HS-27A (cell line): Measurements from ENCODE around the gene NOC4L.
"Not testable (repeated sequence)": the region's sequence is repeated elsewhere in the genome, so short reads cannot be mapped to it uniquely, and the experiment has no call there.

ENCODE experiments used
- DNase-seq: peaks from one replicate; pipeline ENCODE4 v3.0.0-alpha.2; 2012; ENCODE audit warnings: low read depth, missing footprints

Gene NOC4L

GRCh38 chr12:132142679-132143335 is 1.4 kb upstream of the NOC4L start:
- no peak for DNase-seq

- no peak for DNase-seq
Measured at GRCh38 chr12:132143336-132144071, 753 bp upstream of the NOC4L start.

DNA sequence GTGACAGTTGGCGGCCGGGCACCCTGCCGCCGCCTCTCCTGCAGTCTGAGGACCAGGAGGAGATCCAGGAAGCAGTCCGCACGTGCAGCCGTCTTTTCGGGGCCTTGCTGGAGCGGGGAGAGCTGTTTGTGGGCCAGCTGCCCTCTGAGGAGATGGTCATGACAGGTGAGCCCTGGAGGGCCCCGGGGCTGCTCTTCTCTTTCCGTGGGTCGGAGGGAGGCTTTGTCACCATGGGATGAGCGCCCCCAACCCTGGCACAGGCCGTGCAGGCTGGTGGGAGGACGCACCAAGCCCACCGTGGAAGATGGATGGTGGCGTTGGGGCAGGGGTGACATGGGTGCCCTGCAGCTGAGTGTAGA is 532 bp downstream of the NOC4L start:
- DNase-seq = no peak

GRCh38 chr12:132145334-132145733 is 1.1 kb downstream of the NOC4L start:
- DNase-seq = no peak

- DNase-seq = no peak
Measured at GRCh38 chr12:132146098-132146497, 1.8 kb downstream of the NOC4L start.

GRCh38 chr12:132146772-132147422 is 2.6 kb downstream of the NOC4L start:
- DNase-seq = no peak

DNA sequence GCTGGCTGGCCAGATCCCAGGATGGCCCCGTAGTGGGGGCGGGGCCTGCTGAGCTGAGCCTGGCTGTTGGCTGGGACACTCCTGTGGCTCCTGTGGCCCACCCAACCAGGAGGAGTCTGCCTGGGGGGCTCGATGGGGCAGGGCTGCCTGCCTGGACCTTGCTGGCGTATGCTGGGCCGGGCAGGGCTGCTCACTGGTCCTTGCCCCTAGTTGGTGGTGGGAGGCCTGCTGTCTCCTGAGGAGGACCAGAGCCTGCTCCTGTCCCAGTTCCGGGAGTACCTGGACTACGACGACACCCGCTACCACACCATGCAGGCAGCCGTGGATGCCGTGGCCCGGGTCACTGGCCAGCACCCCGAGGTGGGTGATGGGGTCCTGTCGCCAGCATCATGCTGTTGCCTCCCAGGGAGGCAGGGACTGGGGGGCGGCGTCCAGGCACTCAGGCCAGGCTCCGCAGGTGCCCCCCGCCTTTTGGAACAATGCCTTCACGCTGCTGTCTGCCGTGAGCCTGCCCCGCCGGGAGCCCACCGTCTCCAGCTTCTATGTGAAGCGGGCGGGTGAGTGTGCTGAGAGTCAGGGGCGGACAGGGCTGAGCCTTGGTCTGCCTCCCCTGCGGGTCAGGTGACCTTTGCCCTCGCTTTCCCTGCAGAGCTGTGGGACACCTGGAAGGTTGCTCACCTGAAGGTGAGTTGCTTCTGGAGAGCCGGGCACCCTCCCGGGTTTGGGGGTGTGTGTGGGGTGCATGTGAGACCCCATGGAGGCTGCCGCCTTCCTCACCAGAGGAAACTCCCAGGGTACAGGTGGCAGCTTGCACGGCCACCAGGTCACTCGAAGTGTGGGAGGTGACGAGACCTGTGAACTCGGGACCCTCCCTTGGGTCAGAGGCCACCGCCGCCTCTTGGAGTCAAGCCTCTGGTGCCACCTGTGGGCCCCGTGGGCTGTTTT is 3.4 kb downstream of the NOC4L start:
- no peak for DNase-seq

DNA sequence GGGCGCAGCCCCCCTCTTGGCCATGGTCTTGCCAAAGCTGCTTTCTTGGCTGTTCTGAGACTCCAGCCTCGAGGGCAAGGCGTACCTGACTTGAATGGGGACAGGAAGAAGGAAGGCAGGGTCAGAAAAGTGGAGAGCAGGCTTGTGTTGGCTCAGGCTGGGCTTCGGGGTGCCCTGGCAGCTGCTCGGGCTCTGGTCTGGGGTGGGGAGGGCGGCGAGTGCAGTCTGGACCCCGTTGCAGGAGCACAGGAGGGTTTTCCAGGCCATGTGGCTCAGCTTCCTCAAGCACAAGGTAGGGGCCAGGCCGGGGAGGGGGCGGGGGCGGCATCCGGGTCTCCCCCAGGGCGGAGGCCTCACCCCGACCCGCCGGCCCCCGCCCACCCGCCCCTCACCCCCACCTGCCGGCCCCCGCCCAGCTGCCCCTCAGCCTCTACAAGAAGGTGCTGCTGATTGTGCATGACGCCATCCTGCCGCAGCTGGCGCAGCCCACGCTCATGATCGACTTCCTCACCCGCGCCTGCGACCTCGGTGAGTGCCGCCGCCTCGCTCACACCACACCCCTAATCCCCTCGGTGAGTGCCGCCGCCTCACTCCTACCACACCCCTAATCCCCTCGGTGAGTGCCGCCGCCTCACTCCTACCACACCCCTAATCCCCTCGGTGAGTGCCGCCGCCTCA is 4.2 kb downstream of the NOC4L start:
- no peak for DNase-seq

DNA sequence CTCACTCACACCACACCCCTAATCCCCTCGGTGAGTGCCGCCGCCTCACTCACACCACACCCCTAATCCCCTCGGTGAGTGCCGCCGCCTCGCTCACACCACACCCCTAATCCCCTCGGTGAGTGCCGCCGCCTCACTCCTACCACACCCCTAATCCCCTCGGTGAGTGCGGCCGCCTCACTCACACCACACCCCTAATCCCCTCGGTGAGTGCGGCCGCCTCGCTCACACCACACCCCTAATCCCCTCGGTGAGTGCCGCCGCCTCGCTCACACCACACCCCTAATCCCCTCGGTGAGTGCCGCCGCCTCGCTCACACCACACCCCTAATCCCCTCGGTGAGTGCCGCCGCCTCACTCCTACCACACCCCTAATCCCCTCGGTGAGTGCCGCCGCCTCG is 5.3 kb downstream of the NOC4L start:
- not testable (repeated sequence) for DNase-seq

GRCh38 chr12:132150780-132151144 is 6.5 kb downstream of the NOC4L start:
- DNase-seq = no peak

- DNase-seq = no peak
Measured at GRCh38 chr12:132151145-132151765, 7.0 kb downstream of the NOC4L start.

DNA sequence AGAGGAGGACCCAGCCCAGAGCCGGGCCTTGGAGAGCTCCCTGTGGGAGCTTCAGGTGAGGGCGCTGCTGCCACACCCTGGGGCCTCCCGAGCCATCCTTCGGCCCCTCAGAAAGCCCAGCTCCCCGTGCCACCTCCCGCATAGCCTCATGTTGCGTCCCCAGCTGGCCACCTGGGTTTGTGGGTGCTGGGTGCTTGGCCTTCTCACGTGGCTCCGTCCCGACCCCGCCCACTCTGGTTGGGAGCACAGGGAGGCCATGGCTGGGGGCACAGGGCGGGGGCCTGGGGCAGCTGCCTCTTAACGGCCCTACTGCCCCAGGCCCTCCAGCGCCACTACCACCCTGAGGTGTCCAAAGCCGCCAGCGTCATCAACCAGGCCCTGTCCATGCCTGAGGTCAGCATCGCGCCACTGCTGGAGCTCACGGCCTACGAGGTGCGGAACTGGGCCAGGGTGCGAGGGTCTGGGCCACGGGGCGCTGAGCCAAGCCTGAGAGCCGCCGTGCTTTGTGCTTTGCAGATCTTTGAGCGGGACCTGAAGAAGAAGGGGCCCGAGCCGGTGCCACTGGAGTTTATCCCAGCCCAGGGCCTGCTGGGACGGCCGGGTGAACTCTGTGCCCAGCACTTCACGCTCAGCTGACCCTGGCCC is 7.6 kb downstream of the NOC4L start:
- DNase-seq = no peak

DNA sequence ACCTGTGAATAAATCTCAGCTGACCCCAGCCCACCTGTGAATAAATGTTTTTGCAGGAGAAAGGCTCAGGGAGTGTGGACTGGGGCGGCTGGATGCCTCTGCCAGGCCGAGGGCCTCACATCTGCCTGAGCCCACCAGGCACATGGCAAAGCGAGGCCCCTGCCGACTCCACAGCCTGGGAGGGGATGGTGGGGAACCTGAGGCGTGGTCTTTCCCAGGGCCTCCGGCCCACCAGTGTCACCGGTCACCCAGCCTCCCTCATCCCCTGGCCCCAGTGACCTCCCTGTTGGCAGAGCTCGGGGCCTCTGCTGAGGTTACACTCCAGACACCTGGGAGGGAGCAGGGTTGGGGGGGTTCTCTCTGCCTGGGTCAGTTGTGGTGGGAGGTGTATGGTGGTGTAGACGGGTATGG is 8.2 kb downstream of the NOC4L start:
- no peak for DNase-seq

DNA sequence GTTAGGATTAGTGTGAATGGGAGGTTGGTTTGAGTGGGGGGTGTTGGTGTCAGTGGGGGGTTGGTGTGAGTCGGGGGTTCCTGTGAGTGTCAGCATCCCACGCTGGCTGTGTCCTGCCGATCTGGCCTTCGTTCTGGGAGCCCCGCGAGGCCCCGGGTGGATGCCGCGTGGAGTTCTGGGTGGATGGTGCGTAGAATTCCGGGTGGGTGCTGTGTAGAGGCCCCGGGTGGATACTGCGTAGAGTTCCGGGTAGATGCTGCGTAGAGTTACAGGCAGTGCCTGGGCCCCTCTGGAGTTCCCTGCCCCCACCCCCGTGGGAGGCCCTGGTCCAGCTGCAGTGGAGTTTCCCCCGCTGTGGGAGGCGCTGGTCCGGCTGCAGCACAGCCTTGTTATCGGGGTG is 8.7 kb downstream of the NOC4L start:
- DNase-seq = no peak

DNA sequence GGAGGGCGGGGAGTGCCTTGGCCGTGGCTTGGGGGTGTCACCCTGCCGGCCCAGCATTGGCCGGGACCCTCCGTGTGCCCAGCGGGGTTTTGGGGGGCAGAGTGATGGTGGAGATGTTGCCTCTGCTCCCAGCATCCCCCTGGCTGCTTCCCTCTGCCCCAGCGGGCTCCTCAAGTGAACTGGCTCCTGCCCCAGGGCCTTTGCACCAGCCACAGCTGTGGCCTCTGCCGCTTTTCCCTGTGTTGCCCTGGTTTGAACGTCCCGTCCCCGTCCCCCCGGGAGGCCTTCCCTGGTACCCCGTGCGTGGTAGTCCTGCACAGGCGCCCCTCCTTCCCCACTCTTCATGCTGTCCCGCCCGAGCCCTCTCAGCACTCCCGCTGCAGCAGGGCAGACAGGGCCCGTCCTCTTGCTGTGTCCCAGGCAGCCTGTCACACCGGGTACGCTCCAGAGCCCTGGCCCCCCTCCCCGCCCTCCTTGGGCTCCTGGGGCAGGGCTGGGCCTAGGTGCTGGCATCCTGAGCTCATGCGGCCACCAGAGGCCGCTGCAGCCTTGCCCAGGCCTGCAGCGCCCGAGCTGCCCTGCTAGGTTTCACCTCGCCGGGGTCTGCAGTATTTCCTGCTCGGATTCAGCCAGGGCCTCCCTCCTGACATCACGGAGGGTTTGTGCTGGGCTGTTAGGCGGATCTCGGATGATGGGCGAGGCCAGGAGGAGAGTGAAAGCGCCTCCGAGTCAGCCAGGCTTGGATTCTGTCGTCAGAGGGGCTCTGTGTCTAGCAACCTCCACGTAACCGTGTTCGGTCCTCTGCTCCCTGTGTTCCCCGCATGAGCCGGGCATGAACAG is 9.5 kb downstream of the NOC4L start:
- no peak for DNase-seq

- no peak for DNase-seq
Measured at GRCh38 chr12:132154341-132154761, 10.1 kb downstream of the NOC4L start.

GRCh38 chr12:132154941-132155770 is 10.9 kb downstream of the NOC4L start:
- DNase-seq = no peak

DNA sequence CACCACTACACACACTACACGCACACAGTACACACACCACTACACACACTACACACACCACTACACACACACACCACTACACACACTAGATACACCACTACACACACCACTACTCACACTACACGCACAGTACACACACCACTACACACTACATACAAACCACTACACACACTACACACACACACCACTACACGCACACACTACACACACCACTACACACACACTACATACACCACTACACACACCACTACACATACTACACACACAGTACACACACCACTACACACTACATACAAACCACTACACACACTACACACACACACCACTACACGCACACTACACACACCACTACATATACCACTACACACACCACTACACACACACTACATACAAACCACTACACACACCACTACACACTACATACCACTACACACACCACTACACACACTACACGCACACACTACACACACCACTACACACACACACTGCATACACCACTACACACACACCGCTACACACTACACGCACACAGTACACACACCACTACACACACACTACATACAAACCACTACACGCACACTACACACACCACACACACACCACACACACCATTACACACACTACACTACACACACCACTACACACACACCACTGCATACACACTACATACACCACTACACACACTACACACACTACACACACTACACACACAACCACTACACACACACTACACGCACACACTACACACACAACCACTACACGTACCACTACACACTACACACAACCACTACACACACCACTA is 11.7 kb downstream of the NOC4L start:
- no peak for DNase-seq
